ENCODE data around the gene TMEM234. TPM values are rescaled to one million over a fixed set of nuclear protein-coding genes. Genes with fewer than 3 reads are reported as not detected.

The TMEM234 gene
- total RNA-seq, 2 donors from 2014 or later, result 8.1 to 8.9 TPM

GRCh38 chr1:32231843-32232432 is 9.8 kb upstream of the TMEM234 start:
- Histone ChIP-seq H3K27ac (no peak overlapping the region), H3K4me1 (no peaks in the 10 kb centered on the region), H3K4me3 (no peak overlapping the region), H3K36me3 (peaks cover 50% of the 10 kb centered on the region), H3K9me3 (no peaks in the 10 kb centered on the region), H3K27me3 (no peaks in the 10 kb centered on the region)
- no peak for DNase-seq (ENCODE audit: low spot score)
- no peak for TF ChIP-seq CTCF (IDR thresholded peaks at IDR 0.05)

DNA sequence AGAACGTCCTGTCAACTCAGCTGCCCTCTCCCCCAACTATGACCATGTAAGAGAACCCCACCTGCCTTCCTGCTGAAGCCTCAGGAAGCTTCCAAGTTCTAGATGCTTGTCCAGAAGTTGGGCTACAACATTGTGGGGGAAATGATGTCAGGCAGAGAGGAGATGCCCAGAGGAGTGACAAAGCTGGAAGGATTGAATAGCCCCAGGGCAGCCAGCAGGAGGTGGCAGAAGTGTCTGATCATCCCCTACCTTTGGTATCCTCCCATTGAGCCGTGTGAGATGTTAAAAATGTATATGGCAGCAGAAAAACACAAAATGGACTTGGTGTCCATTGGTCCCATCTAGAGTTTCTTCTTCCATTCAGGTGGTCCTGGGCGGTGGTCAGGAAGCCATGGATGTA is 6.6 kb upstream of the TMEM234 start:
- H3K36me3 ChIP-seq, result peaks cover 81% of the 10 kb centered on the region
- H3K4me3 ChIP-seq, result no peak overlapping the region
- TF ChIP-seq CTCF (IDR thresholded peaks at IDR 0.05), result no peak
- no peak overlapping the region for H3K27ac ChIP-seq
- peaks cover 0 to 6% of the 10 kb centered on the region in 2 donors for H3K4me1 ChIP-seq
- H3K27me3 ChIP-seq, result no peaks in the 10 kb centered on the region
- DNase-seq (ENCODE audit: low spot score), result no peak
- no peaks in the 10 kb centered on the region for H3K9me3 ChIP-seq

DNA sequence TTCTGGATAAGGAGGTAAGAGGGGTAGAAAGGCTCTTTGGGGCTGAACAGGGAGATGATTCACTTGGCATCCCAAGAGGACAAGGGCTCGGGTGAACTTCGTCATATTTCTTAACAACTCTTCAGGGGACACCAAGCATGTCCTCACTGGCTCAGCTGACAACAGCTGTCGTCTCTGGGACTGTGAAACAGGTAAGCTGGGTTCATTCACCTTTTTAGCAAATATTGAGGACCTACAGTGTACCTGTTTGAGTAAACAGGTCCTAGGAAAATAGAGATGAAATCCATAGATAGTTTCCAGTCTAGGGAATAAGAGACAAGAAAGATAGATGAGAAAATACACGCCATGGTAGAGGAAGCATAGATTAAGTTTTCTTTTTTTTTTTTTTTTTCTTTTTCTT is 2.1 kb upstream of the TMEM234 start:
- Histone ChIP-seq H3K36me3 (peaks cover 54% of the 10 kb centered on the region), H3K4me1 (peaks cover 0 to 32% of the 10 kb centered on the region in 2 donors), H3K27ac (no peak overlapping the region), H3K27me3 (no peaks in the 10 kb centered on the region), H3K4me3 (no peak overlapping the region), H3K9me3 (no peaks in the 10 kb centered on the region)
- DNase-seq (ENCODE audit: low spot score), result no peak
- TF ChIP-seq CTCF (IDR thresholded peaks at IDR 0.05), result no peak

DNA sequence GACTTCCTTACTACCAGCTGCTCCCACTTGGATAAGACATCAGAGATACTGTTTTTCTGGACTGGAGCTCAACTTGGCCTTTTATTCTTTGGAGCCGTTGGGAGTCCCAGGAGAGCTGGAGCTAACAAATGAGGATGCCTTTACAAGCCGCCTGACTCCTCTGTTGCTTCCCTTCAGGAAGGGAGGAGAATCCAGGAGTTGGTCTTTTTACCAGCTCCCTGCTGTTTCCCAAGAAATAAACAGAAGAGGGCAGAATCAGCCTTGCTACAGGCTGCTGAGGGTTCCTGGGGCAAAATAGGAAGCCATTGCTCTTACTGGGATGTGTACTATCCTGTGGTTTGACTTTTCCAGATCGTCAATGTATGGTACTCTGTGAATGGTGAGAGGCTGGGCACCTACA is 1.5 kb upstream of the TMEM234 start:
- Histone ChIP-seq H3K27me3 (no peaks in the 10 kb centered on the region), H3K4me3 (no peak overlapping the region), H3K4me1 (peaks cover 0 to 32% of the 10 kb centered on the region in 2 donors), H3K9me3 (no peaks in the 10 kb centered on the region), H3K27ac (peak overlapping the region; percentile 87 to 92), H3K36me3 (peaks cover 48% of the 10 kb centered on the region)
- DNase-seq (ENCODE audit: low spot score), result no peak
- peak in 1 of 2 donors; percentile 15 for TF ChIP-seq CTCF (IDR thresholded peaks at IDR 0.05)

DNA sequence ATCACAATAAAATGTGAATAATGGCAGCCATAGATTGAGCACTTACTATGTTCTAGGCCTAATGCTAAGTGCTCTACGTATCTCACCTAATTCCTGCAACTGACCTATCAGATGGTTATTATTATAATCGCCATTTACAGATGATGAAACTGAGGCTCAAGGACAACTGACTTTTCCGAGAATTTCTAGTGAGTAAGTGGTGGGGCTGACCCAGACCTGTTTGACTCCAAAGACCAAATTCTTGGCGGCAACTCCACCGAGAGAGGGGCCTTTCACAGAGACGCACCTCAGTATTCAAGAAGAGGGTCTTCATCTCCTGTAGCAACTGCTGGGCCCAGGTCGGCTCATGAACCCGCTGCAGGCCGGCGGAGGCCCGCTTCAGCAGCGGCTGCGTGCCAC is 573 bp downstream of the TMEM234 start:
- peaks cover 0 to 32% of the 10 kb centered on the region in 2 donors for H3K4me1 ChIP-seq
- TF ChIP-seq CTCF (IDR thresholded peaks at IDR 0.05), result no peak
- peak overlapping the region; percentile 87 to 92 for H3K27ac ChIP-seq
- H3K4me3 ChIP-seq, result peak overlapping the region; percentile 75 to 96
- no peaks in the 10 kb centered on the region for H3K27me3 ChIP-seq
- DNase-seq (ENCODE audit: low spot score), result no peak
- H3K9me3 ChIP-seq, result no peaks in the 10 kb centered on the region
- H3K36me3 ChIP-seq, result peaks cover 35% of the 10 kb centered on the region

Measured in right atrium auricular region (tissue), 2 donors.